Measurements from ENCODE around the gene TACC2. TPM values are rescaled to one million over a fixed set of nuclear protein-coding genes. Genes with fewer than 3 reads are reported as not detected.

The TACC2 gene
- total RNA-seq, 4 donors from 2014 or later, result 105 to 334 (median 235) TPM

- no peaks in the 10 kb centered on the region for H3K9me3 ChIP-seq
- peaks cover 16% of the 10 kb centered on the region in 2 donors for H3K4me1 ChIP-seq
- no peak for TF ChIP-seq CTCF (IDR thresholded peaks at IDR 0.05 in 4 of 5, conservative IDR thresholded peaks at IDR 0.05 in 1 of 5)
- no peak for TF ChIP-seq POLR2A (IDR thresholded peaks at IDR 0.05)
- ATAC-seq (no peak), DNase-seq (no peak)
- H3K27ac ChIP-seq, result no peak overlapping the region
- intact Hi-C loops (cut with DNase I; ENCODE audit: low total_unique reads), result no loop called here
- H3K36me3 ChIP-seq, result no peaks in the 10 kb centered on the region
- in situ Hi-C loops (cut with MboI; ENCODE audit: low sequenced_read_pairs in 4 of 4), result loop anchor here in 2 of 4 donors (10.0 kb wide), 2 partner anchors 144 to 274 kb away; partner anchors contain the start of gene DMBT1 (in 2 of the 2)
- no peaks in the 10 kb centered on the region for H3K27me3 ChIP-seq
- no peak overlapping the region for H3K4me3 ChIP-seq
These were observed 302.0 kb downstream of the TACC2 start for GRCh38 chr10:122290833-122291532.

GRCh38 chr10:122291739-122292138 is 302.8 kb downstream of the TACC2 start:
- H3K36me3 ChIP-seq, result no peaks in the 10 kb centered on the region
- ATAC-seq (no peak), DNase-seq (no peak)
- H3K9me3 ChIP-seq, result no peaks in the 10 kb centered on the region
- in situ Hi-C loops (cut with MboI; ENCODE audit: low sequenced_read_pairs in 4 of 4) (loop anchor here in 2 of 4 donors (10.0 kb wide), 2 partner anchors 143 to 273 kb away; partner anchors contain the start of gene DMBT1 (in 2 of the 2)), intact Hi-C loops (cut with DNase I; ENCODE audit: low total_unique reads) (no loop called here)
- H3K4me1 ChIP-seq, result peaks cover 12 to 15% of the 10 kb centered on the region in 2 donors
- H3K27ac ChIP-seq, result no peak overlapping the region
- no peak overlapping the region for H3K4me3 ChIP-seq
- TF ChIP-seq POLR2A (IDR thresholded peaks at IDR 0.05) (no peak), CTCF (IDR thresholded peaks at IDR 0.05 in 4 of 5, conservative IDR thresholded peaks at IDR 0.05 in 1 of 5) (no peak)
- H3K27me3 ChIP-seq, result no peaks in the 10 kb centered on the region

GRCh38 chr10:122292376-122292775 is 303.4 kb downstream of the TACC2 start:
- Histone ChIP-seq H3K9me3 (no peaks in the 10 kb centered on the region), H3K36me3 (no peaks in the 10 kb centered on the region), H3K27ac (no peak overlapping the region), H3K4me3 (no peak overlapping the region), H3K27me3 (peaks cover 0 to 3% (median 0%) of the 10 kb centered on the region in 3 donors), H3K4me1 (peaks cover 6 to 9% of the 10 kb centered on the region in 2 donors)
- ATAC-seq, result no peak
- TF ChIP-seq POLR2A (IDR thresholded peaks at IDR 0.05), result no peak
- TF ChIP-seq CTCF (IDR thresholded peaks at IDR 0.05 in 4 of 5, conservative IDR thresholded peaks at IDR 0.05 in 1 of 5), result no peak
- in situ Hi-C loops (cut with MboI; ENCODE audit: low sequenced_read_pairs in 4 of 4) (loop anchor here in 2 of 4 donors (10.0 kb wide), 2 partner anchors 142 to 272 kb away; partner anchors contain the start of gene DMBT1 (in 2 of the 2)), intact Hi-C loops (cut with DNase I; ENCODE audit: low total_unique reads) (no loop called here)
- DNase-seq, result no peak

GRCh38 chr10:122293156-122293960 is 304.4 kb downstream of the TACC2 start:
- DNase-seq, result no peak
- Histone ChIP-seq H3K36me3 (no peaks in the 10 kb centered on the region), H3K27ac (no peak overlapping the region), H3K4me1 (no peaks in the 10 kb centered on the region), H3K27me3 (peaks cover 0 to 3% (median 0%) of the 10 kb centered on the region in 3 donors), H3K4me3 (no peak overlapping the region), H3K9me3 (no peaks in the 10 kb centered on the region)
- intact Hi-C loops (cut with DNase I; ENCODE audit: low total_unique reads), result no loop called here
- no peak for TF ChIP-seq CTCF (IDR thresholded peaks at IDR 0.05 in 4 of 5, conservative IDR thresholded peaks at IDR 0.05 in 1 of 5)
- no peak for TF ChIP-seq POLR2A (IDR thresholded peaks at IDR 0.05)
- in situ Hi-C loops (cut with MboI; ENCODE audit: low sequenced_read_pairs in 4 of 4), result loop anchor here in 2 of 4 donors (10.0 kb wide), 2 partner anchors 141 to 271 kb away; partner anchors contain the start of gene DMBT1 (in 2 of the 2)
- no peak for ATAC-seq

All from gastrocnemius medialis (tissue), 4 donors.